HUDEP-2 (cell line): ENCODE results near the gene SRCIN1.

Experiments
- DNase-seq, 76 experiments: peaks; one replicate each; lab custom pipeline; 2025; ENCODE audit not compliant: unreplicated experiment in 76 of 76; lab: John Stamatoyannopoulos, UW

The SRCIN1 gene

GRCh38 chr17:38600416-38600815 lies 5.3 kb downstream of the SRCIN1 start:
- no peak for DNase-seq

- DNase-seq = no peak
These were observed 6.3 kb downstream of the SRCIN1 start for GRCh38 chr17:38599398-38599856.

DNA sequence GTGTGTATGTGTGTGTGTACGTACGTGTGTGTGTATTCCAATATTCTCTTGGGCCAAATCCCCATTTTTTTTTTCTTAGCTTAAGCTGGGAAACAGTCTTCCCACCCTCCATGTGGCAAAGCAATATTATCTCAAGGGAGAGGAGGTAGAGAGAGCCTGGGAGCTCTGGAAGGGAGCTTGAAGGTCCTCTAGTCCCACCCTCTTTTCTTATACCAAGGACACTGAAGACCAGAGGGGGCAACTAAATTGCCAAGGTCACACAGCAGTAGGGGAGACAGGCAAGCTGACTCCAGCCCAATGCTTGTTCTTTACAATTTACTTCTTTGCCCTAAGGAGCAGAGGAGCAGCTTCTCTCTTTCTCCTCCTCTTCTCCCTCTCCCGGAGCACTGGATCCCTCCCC lies 6.8 kb downstream of the SRCIN1 start:
- no peak for DNase-seq

- DNase-seq = peak in 25 of 76 experiments; percentile 1 to 75 (median 21)
These were observed 7.2 kb downstream of the SRCIN1 start for GRCh38 chr17:38598536-38598935.

- DNase-seq = no peak
These were observed 8.4 kb downstream of the SRCIN1 start for GRCh38 chr17:38597375-38597774.

- no peak for DNase-seq
These were observed 9.1 kb downstream of the SRCIN1 start for GRCh38 chr17:38596651-38597050.

DNA sequence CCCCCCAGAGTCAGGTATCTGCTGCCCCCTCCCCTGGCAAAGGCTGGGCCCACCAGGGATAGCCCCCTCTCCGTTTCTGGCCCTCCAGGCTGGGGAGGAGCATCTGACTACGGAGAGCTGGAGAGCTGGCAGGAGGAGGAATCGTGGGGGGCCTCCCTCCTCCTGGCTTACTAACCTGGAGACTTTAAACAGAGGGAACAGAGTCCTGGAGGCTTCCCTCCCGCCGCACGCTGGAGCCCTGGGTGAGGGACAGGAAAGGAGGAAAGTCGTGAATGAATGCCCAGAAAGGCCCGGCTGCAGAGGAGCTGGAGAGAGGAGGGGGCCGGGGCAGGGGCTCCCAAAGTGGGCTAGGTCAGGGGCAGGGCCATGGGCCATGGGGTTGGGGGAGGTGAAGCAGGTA lies 9.9 kb downstream of the SRCIN1 start:
- no peak for DNase-seq

DNA sequence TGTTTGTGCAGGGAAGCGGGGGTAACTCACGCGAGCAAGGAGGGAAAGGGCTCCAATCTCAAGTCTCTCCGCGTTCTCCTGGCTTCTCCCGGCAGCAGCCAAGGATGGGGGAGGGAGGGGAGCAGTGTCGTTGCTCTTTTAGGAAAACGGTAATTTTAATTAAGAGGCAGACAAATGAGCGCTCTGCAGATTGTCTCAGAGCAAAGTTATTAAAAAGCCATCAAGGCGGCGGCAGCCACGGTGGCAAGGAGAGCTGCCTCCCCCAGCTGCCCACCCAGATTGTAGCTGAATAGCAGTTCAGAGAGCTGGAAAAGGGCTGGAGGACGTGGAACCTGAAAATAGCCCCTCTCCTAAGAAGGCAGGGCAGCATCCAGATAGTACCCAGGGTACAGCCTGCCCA lies 11.6 kb downstream of the SRCIN1 start:
- no peak for DNase-seq

- DNase-seq = no peak
These were observed 13.3 kb downstream of the SRCIN1 start for GRCh38 chr17:38592487-38592886.

GRCh38 chr17:38591759-38592241 lies 14.0 kb downstream of the SRCIN1 start:
- DNase-seq = peak in 20 of 76 experiments; percentile 6 to 68 (median 34)

GRCh38 chr17:38590988-38591758 lies 14.6 kb downstream of the SRCIN1 start:
- DNase-seq = no peak

DNA sequence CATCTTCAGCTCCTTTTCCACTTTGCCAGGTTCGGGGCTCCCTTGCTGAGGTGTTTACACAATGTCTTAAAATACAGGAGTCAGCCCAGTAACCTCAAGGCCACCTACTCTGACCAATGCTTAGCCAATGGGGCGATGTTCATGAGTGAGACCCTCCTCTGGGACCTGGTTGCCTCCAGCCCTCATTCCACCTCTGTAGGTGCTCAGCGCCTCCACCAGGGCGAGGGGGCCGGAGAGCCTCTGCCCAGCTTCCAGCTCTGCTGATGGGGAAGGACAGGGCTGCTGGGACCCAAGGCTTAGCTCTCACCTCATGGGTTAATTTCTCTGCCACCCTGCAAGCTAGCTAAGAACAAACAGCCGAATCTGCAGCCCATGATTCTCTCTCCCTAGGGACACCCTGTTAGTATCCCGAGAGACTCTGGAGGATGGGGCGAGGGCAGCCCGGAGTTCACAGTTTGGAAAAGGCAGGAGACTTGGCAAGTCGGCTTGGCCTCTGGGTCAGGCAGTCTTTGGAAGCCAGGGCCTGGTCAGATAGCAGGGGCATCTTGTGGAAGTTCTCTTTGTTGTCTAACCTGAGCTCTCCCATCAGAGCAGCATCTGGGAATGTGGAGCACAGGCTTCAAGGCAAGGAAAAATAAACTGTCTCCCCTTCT lies 16.2 kb downstream of the SRCIN1 start:
- no peak for DNase-seq

DNA sequence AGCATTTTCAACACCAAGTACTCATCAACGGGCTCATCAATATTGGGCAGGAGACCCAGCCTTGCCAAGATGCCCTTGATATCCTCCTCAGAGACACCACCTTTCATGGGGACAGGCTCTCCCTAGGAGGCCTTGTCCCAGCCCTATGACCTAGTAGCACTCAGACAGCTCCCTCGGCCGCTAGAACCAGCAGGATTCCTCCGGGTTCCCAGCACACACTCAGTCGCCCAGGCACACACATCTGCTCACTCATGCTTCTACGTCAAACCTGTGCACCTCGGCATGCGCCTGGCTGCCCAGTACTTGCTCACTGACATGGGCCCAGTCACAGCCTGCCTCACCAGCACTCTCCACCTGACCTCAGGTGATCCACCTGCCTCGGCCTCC lies 17.0 kb downstream of the SRCIN1 start:
- DNase-seq = no peak

GRCh38 chr17:38587947-38588787 lies 17.6 kb downstream of the SRCIN1 start:
- no peak for DNase-seq

GRCh38 chr17:38587203-38587602 lies 18.5 kb downstream of the SRCIN1 start:
- no peak for DNase-seq

DNA sequence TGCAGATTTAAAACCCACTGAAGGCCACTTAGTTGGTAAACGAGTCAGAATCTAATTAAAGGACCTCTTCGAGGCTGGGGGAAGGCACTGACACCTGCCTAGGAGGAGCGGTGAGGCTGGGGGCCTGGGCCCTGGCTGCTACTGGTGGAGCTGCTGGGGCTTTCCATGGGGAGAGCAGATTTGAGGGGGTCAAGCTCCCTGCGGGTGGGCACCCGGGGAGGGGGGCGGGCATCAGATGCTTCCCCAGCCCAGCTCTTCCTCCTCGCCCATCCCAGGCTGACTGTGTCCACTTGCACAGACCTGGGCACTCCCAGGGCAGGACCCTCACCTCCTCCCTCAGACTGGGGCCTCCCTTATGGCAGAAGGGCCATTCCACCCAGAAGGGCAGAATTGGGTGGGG lies 19.0 kb downstream of the SRCIN1 start:
- no peak for DNase-seq

GRCh38 chr17:38585918-38586529 lies 19.7 kb downstream of the SRCIN1 start:
- DNase-seq = no peak

- peak in 4 of 76 experiments; percentile 7 to 19 (median 9) for DNase-seq
These were observed 20.5 kb downstream of the SRCIN1 start for GRCh38 chr17:38585056-38585917.

DNA sequence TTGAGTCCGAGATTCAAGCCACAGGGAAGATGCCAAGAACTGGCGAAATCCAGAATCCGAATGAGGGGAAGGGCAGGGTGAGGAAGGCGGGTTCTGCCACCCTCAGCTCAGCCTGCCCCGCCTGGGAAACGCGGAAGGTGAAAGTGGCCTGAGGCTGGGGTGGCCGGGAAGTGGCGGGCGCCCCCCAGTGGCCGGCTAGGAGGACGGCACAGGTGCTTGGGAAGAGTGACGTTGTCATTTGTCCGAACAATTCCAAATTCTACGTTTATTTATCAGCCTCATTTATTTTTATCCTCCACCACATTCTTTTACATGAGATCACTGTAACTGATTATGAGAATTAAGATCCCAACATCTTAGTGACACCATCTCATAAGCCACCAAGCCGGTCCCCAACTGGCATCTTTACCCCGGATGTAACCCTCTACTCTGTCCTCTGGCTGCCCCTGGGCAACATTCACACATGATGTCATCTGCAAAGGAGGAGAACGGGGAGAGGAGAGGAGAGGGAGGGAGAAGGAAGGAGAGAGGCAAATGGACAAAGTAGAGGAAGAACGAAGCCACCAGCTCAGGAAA lies 21.3 kb downstream of the SRCIN1 start:
- DNase-seq = peak in 46 of 76 experiments; percentile 3 to 62 (median 32)
